Left ventricle myocardium superior (tissue), 1 donor: ENCODE measurements around the gene LDAF1. TPM values are rescaled to one million over a fixed set of nuclear protein-coding genes. Genes with fewer than 3 reads are reported as not detected.
"Not testable (repeated sequence)": the region's sequence is repeated elsewhere in the genome, so short reads cannot be mapped to it uniquely, and the experiment has no call there.

Experiments used
- ATAC-seq: fragments of 200-7000 bp; cut with Tn5 transposase; one replicate; pipeline ENCODE4 v1.9.1; 2020; ENCODE audit warnings: mild to moderate bottlenecking, moderate library complexity
- DNase-seq: peaks from one replicate; pipeline ENCODE4 v3.0.0-alpha.2; 2020
- intact Hi-C: fragments of 100-400 bp; cut with micrococcal nuclease; formaldehyde crosslinking; loops from one replicate; pipeline ENCODE4 v1.11.0; 2022
- total RNA-seq: library from RNA; stranded (reverse); fragmentation: NEBNext Ultra II Directional; extraction: Animal tissue kit (Norgen Biotek cat#: 25700); gene quantifications from one replicate; pipeline ENCODE4 v1.2.1, GENCODE V29; 2021
- donor health status: DM: no; HTN: yes; CAD: no; lungs with severe emphysema.

LDAF1 gene
- total RNA-seq, 1 donor from 2014 or later, result 143 TPM

DNA sequence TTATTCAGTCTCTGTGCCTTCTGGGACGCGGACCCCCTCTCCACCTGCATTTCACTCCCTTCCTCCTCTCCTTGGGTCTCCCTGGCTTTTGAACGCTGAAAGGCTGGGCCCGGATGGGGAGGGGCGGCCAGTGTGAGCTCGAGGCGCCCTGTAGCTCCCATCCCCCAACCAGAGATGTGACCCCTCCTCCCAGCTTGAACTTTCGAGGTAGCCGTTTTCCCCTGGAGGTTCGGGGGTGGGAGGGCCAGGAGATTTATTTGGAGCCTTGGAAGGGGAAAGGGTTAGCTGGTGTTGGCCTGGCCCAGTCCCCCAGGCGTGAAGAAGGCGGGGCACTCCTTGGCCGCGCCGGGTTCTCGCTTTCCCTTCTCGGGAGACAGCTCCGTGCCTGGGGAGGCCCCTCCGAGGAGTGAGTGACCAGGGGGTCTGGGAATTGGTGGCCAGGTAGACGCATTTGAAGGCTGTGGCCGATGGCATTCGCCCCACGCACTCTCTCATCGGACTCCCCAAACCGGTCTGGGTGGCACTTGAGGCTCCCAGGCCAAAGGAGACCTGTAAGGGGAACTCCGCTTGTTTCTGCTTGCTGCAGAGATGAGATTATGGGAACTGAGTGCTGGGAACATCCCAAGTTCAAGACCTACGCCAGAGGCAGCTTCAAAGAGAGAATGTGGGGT, 942 bp downstream of the LDAF1 start:
- DNase-seq (peak; percentile 63), ATAC-seq (peak; percentile 50)
- intact Hi-C loops, result no loop called here

DNA sequence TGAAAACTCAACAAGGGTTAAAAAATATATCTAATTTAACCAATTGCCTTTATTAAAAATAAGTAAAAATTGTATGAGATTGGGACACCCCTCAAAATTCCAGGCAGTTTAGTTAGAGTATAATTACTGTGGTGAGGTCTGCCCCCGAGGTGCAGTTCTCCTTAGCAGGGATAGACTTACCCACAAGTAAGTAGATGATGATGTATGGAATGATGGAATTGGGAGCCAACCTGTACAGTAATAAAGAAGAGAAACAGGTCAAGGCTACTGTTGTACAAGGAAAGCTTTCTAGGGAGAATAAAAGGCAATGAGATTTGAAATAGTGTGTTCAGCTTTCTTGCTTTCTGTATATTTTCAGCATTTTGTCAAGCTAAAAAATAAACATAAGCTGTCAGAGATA, 1.8 kb downstream of the LDAF1 start:
- intact Hi-C loops, result loop anchor here (2.0 kb wide), 1 partner anchor 393 kb away; no protein-coding TSS in a partner anchor
- ATAC-seq, result no peak
- no peak for DNase-seq

DNA sequence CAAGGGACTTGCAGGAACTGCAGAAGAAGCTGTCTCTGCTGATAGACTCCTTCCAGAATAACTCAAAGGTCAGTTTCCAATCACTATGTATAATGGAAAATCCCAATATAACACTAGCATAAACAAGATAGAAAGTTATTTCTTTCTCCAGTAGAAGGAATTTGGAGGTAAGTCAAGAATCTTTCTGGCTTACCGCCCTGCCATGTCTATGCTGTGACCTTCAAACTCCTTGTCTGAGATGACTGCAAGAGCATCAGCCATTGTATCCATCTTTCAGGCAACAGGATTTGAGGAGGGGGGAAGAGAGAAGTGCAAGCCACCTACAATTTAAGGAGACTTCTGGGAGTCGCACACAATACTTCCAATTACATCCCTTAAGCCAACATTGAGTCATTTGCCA, 2.7 kb downstream of the LDAF1 start:
- DNase-seq (no peak), ATAC-seq (peak; percentile 21)
- intact Hi-C loops, result loop anchor here (2.0 kb wide), 1 partner anchor 392 kb away; no protein-coding TSS in a partner anchor

DNA sequence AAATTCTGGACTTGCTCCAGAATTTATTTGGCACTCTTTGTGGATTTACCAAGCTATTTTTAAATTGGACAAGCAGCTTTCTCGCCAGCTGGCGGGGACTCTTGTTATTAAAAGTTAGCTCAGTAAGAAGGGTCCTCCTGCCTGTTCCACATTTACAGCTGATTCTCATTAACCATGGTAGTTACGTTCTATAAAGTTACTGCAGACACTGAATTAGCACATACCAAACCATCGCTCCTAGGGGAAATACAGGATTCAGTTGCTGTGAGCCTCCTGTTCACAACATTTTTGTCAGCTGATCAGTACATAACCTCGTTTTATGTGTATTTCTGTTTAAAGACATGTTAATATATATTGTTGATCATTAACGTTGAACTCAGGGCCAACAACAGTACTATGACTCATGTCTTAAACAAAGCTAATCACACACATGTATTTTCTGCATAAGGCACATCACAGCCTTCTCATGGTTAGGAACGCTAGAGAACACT, 4.2 kb downstream of the LDAF1 start:
- intact Hi-C loops, result no loop called here
- DNase-seq (peak; percentile 81), ATAC-seq (peak; percentile 19)

DNA sequence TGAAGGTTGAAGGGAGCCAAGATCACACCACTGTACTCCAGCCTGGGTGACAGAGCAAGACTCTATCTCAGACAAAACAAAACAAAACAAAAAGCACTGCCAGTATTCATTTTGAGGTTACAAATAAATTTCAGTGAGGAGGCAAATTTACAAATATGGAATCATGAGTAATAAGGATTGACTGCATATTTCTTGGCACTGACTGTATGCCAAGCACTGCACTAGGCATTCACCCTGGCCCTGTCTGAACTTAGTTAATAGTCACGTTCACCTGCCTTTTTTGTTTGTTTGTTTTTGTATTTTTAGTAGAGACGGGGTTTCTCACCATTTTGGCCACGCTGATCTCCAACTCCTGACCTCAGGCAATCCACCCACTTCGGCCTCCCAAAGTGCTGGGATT, 5.1 kb downstream of the LDAF1 start:
- intact Hi-C loops, result no loop called here
- ATAC-seq, result no peak

DNA sequence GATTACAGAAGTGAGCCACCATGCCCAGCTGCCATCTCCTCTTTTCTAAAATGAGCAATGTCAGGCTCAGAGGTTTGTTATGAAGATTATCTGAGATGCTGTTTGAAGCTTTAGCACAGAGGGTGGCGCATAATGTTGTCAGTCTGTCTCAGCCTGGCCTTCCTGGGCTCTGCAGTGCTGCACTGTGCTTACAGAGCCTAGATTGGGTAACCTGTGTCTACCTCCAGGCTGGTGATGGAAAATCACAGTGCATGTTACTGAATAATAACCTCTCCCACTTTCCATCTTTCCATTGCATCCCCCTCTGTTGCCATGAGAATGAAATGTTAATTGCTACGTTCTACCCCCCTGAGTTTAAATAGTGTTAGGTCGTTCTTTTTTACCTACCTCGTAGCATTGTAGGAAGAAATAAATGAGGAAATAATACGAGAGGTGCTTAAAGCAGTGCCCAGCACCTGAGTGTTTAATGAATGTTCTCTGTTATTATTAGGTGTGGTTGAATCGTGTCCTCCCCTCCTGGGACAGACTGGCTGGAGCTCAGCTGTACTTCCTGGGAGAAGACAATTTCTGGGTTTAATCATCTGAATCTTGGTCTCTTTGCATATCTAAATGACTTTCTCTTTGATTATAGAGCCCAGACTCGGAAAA, 6.2 kb downstream of the LDAF1 start:
- intact Hi-C loops, result no loop called here
- DNase-seq, result no peak
- ATAC-seq, result no peak

More for the DNA sequence above, 5.1 kb downstream of the LDAF1 start:
- no peak for DNase-seq

DNA sequence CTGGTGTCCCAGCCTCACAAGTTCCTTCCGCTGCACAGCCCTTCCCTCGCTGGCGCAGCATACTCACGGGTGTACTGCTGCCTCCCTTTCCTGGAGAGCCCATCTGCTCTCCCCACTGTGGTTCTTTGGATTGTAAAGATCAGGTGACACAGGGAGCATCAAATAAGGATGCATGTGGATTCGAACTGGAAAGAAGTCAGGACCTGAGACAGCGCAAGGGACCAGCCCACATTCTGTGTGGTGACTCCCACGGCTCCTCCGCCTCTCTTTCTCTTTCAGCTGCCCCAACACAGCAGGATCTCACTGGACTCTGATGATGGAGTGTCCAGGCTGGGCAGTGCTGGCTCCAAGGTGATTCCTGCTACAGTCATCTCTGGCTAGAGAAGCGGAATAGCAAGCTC, 8.1 kb downstream of the LDAF1 start:
- ATAC-seq, result no peak
- intact Hi-C loops, result no loop called here
- no peak for DNase-seq

DNA sequence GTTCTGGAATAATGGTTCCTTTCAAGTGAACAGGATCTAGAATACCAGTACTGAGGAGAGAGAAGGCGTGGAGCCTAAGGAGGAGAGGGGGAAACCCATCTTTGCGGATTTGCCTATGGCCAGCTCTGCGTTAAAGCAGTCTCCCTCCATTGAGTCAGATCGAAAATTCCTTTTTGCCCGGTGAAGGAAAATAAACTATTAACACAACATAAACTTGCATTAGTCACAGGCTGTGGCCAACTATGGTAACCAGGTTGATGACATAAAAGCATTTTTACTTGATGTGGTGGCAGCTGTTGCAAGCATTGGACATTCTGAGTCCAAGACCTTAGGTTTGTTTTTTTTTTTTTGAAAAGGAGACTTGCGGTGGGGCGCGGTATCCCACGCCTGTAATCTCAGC, 8.9 kb downstream of the LDAF1 start:
- intact Hi-C loops, result no loop called here
- ATAC-seq (no peak), DNase-seq (no peak)

DNA sequence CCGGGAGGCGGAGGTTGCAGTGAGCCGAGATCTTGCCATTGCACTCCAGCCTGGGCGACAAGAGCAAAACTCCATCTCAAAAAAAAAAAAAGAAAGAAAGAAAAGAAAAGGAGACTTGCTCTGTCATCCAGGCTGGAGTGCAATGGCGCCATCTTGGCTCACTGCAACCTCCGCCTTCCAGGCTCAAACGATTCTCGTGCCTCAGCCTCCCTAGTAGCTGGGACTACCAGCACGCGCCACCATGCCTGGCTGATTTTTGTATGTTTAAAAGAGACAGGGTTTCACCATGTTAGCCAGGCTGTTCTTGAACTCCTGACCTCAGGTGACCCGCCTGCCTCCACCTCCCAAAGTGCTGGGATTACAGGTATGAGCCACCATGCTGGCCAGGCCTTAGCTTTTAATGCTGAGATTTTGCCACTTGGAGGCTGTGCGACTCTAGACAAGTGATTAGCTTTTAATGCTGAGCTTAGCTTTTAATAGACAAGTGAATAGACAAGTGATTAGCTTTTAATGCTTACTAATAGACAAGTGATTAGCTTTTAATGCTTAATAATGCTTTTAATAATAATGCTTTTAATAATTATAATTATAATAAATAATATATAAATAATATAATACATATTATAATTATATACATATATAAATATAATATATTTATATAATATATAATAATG, 9.6 kb downstream of the LDAF1 start:
- no peak for ATAC-seq
- no peak for DNase-seq
- intact Hi-C loops, result no loop called here

DNA sequence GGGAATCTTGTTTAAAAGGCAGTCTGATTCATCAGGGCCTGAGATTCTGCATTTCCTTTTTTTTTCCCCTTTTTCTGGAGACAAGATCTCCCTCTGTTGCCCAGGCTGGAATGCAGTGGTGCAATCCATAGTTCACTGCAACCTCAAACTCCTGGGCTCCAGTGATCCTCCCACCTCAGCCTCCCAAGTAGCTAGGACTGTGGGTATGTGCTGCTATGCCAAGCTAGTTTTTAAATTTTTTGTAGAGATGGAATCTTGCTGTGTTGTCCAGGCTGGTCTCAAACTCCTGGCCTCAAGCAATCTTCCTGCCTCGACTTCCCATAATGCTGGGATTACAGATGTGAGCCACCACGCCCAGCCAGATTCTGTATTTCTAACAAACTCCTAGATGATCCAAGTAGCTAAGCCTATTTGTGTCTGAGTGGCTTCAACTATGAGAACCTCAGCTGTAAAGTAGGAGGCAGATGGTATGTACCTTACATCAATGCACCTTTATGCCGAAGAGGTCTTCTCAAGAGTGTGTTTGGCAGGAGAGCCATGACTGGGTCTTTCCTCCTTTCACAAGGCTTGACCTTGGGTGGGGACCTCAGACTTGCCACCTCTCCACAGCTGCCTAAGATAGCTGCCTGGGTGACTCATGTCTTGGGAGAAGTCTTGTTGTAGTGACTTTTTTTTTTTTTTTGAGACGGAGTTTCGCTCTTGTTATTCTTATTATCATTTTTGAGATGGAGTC, 10.9 kb downstream of the LDAF1 start:
- intact Hi-C loops, result no loop called here
- DNase-seq (no peak), ATAC-seq (no peak)

DNA sequence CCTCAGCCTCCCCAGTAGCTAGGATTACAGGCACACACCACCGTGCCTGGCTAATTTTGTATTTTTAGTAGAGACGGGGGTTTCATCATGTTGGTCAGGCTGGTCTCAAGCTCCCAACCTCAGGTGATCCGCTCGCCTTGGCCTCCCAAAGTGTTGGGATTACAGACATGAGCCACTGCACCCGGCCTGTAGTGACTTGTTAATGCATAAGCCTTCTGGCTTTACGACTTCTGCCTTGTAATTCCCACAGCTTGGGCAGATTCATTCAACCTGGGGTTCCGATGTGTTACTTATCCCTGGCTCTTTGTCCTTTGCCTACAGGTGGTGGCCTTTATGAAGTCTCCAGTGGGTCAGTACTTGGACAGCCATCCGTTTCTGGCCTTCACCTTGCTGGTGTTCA, 11.6 kb downstream of the LDAF1 start:
- intact Hi-C loops, ATAC-seq: not testable (repeated sequence)

DNA sequence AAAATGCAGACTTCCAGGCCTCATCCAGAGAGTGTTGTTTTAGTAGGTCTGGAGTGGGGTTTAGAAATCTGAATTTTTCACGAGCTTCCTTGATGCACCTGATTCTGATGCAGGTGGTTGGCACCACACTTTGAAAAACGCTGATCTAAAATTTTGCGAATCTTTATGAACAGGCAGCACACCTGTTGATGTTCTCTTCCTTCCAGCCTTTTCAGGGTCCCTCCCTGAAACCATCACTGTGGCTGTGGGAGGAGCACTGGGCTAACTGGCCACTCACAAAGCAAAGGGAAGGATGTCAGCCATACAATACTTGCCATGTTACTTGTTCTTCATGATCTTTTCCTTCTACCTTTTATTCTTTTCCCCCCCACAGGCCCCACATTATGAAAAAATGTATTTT, 14.2 kb downstream of the LDAF1 start:
- intact Hi-C loops, result no loop called here
- ATAC-seq (no peak), DNase-seq (no peak)

More for the DNA sequence above, 11.6 kb downstream of the LDAF1 start:
- DNase-seq, result not testable (repeated sequence)

DNA sequence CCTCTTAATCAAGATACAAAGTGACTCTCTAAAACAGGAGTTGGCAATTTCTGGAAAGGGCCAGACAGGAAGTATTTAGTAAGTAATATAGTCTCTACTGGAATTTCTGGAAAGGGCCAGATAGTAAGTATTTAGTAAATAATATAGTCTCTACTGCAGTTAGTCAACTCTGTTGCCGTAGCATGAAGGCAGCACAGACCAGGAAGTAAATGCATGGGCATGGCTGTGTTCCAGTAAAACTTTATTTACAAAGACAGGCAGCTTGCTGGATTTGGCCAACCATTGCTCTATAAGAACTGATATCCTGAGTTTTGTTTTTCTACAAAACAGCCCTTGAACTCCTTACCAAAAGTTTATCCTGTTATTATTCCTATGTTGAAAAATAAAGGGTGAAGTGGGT, 16.9 kb downstream of the LDAF1 start:
- DNase-seq (no peak), ATAC-seq (no peak)
- intact Hi-C loops, result no loop called here

DNA sequence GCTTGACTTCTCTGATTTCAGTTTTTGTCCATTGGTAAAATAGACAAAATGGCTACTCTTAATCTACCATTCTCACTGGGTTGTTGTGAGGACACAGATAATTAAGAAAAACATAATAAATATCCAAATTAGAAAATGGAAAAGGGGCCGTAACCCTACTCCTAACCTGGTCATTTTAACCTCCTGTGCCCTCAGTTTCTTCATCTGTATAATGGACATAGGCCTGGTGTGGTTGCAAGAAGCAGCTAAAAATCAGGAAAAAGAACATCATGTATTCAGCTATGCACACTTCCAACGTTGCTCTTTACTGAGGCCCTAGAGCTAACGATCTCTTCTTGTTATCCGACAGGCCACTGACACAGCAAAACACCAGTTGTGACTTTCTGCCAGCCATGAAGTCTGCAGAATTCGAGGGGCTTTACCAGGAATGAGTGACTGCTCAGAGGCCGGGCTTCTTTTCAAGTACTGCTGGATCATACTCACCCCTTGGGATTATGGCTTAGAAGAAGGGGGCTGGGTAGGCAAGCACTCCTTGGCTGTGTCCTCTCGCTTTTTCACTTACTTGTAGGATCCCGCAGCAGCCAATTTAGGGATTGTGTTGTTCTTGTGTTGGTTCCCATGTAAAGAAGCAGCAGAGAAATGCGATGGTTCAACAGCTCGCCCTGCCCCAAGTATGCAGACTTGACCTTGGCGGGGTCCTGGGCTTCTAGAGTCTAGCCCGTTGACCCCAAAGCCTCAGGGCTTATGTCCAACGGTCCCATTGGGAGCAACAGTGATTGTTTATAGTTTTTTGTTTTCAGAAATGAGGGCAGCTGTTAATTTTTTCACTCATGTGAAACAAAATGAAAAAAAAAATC, 20.9 kb downstream of the LDAF1 start:
- ATAC-seq, result peak; percentile 86
- intact Hi-C loops, result no loop called here
- peak; percentile 36 for DNase-seq

DNA sequence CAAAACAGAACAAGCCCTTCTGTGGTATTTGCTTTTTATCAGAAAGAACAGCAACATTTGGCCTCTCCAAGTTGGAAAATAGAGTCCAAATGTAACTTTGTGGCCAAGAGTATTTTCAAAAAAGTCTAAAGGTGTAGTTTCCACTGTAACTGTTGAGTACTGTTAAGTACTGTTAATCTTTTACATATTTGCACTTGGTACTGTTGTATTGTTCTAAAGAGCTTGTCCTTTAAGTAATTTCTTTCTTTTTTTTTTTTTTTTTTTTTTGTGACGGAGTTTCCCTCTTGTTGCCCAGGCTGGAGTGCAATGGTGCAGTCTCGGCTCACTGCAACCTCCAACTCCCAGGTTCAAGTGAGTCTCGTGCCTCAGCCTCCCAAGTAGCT, 21.5 kb downstream of the LDAF1 start:
- ATAC-seq (peak; percentile 21), DNase-seq (no peak)
- intact Hi-C loops, result no loop called here

DNA sequence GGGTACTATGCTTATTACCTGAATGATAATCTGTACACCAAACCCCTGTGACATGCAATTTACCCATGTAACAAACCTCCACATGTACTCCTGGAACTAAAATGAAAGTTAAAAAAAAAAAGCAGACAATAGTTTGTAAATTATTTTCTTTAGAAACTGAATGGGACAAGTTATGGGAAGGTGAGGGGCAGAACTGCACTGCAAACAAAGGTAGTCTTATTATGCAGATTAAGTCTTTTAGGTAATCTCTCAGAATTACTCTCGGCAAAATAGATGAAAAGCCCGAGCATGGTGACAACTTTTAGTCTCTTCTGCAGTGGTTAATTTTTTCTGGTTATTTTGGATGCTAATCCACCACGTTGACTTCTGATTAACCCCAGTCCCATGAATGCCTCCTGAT, 25.5 kb downstream of the LDAF1 start:
- no peak for DNase-seq
- ATAC-seq, result no peak
- intact Hi-C loops, result no loop called here

DNA sequence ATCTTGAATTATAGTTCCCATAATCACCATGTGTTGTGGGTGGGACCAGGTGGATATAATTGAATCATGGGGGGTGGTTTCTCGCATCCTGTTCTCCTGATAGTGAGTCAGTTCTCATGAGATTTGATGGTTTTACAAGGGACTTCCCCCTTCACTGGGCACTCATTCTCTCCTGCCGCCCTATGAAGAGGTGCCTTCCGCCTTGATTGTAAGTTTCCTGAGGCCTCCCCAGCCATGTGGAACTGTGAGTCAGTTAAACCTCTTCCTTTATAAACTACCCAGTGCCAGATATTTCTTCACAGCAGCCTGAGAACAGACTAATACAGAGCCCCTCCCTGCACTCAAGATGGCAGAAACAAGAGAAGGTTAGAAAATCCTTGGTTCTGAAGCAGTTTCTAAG, 26.4 kb downstream of the LDAF1 start:
- DNase-seq, result no peak
- ATAC-seq, result no peak
- intact Hi-C loops, result no loop called here

DNA sequence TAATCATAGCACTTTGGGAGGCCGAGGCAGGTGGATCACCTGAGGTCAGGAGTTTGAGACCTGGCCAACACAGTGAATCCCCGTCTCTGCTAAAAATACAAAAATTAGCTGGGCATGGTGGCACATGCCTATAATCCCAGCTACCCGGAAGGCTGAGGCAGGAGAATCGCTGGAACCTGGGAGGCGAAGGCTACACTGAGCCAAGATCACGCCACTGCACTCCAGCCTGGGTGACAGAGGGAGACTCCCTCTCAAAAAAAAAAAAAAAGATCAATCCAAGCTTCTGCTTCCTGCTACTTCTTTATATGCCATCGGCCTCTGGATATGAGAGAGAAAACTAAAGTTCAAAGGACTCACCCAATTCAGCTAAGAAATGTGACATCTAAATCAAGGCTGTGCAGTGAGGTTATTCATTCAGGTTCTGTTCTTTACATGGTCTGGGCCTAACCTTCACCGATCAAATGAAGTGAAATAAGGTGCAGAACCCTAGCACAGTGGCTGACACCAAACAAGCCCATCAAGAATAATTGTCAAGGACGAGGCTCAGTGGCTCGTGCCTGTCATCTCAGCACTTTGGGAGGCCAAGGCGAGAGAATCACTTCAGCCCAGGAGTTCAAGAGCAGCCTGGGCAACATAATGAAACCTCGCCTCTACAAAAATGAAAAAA, 27.3 kb downstream of the LDAF1 start:
- ATAC-seq, result no peak
- intact Hi-C loops, result no loop called here
- DNase-seq, result no peak
